Lower leg skin (tissue), 4 donors: ENCODE measurements around the gene AATF. TPM values are rescaled to one million over a fixed set of nuclear protein-coding genes. Genes with fewer than 3 reads are reported as not detected.
A peak's percentile ranks its signal among the peaks of the same experiment; 100 is the strongest.

Experiments
- DNase-seq, 2 donors: peaks; one replicate each; pipeline ENCODE4 v3.0.0-alpha.2; 2019; ENCODE audit warnings: low spot score in 2 of 2
- H3K4me3 ChIP-seq: fragments of 200-600 bp; sonication (generic); 2 replicates; pipeline ENCODE4 v1.5.1; 2017; ENCODE audit warnings: mild to moderate bottlenecking, low read depth; ENCODE audit not compliant: poor library complexity, severe bottlenecking
- POLR2A ChIP-seq, 2 donors: fragments of 450-650 bp; IDR thresholded peaks; one replicate each; pipeline ENCODE4 v1.6.1; 2016 to 2017; ENCODE audit warnings: antibody characterized with exemption in 2 of 2, mild to moderate bottlenecking in 1 of 2, moderate library complexity in 1 of 2
- WGBS, 2 donors: methylation state at CpG; one replicate each; pipeline ENCODE4 v1.1.5; 2018; 5-methylcytosine and 5-hydroxymethylcytosine counted together
- intact Hi-C: fragments of 100-400 bp; cut with DNase I; formaldehyde crosslinking; loops from one replicate; pipeline ENCODE4 v1.15.0; 2023; ENCODE audit warnings: low total_unique reads
- total RNA-seq, 4 donors: library from RNA; depleted of rRNA; stranded (reverse); fragments of >200 nt; gene quantifications; one replicate each; pipeline ENCODE4 v1.1.0, GENCODE V29; 2016
- TF ChIP-seq, protein P1 (sequence below), 3 donors: fragments of 450-650 bp; IDR thresholded peaks; one replicate each; pipeline ENCODE4 v1.5.1; 2016; ENCODE audit warnings: antibody characterized with exemption in 3 of 3, mild to moderate bottlenecking in 3 of 3, moderate library complexity in 2 of 3

The AATF gene
- total RNA-seq, 4 donors from 2014 or later: 32.1 to 64.4 (median 50.6) TPM

DNA sequence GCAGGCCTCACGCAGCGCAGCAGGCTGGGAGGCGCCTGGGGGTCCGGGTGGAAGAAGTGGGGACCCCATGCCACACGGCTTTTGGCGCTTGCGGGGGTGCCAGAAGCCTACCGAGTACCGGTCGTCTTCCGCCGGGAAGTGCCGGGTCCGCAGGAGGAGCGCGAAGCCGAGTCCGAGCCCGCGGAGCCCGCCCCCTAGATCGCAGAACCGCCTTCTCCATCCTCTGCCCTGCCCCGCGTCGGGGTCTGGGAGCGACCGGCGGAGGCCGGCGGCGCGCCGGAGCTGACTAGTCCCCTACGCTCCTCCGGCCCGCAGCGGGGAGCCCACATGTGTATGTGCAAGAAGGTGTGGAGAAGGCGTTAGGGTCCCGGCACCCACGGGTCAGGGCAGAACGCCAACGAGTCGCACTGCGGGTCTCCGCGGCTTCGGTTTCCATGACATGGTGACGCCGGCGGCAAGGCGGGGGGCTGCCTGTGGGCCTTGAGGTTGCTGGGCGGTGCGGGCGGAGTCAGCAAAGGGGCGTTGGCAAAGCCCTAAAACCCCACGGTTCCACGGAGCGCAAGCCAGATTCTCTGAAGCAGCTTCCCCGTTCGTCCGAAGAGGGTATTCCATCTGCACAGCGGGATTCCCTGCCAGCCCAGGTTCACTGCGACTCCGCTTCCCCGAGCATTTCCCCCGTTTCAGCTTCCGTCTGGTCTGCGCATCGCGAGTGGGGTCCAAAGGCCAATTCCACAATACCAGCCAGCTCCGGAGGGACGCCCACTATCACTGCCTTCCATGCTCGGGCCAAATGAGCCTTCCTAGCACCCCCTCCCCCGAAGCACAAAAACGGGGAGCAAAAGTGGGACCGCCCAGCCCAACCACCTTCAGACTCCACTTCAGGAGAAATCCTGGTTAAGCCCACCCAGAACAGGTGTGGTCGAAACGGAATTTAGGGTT is 13.8 kb upstream of the AATF start:
- 2 to 5% methylated on average over 58 to 70 of the region's 79 CpGs for WGBS, 2 donors
- H3K4me3 ChIP-seq: no peak overlapping the region
- TF ChIP-seq POLR2A (IDR thresholded peaks at IDR 0.05): no peak
- TF ChIP-seq, protein P1, sequence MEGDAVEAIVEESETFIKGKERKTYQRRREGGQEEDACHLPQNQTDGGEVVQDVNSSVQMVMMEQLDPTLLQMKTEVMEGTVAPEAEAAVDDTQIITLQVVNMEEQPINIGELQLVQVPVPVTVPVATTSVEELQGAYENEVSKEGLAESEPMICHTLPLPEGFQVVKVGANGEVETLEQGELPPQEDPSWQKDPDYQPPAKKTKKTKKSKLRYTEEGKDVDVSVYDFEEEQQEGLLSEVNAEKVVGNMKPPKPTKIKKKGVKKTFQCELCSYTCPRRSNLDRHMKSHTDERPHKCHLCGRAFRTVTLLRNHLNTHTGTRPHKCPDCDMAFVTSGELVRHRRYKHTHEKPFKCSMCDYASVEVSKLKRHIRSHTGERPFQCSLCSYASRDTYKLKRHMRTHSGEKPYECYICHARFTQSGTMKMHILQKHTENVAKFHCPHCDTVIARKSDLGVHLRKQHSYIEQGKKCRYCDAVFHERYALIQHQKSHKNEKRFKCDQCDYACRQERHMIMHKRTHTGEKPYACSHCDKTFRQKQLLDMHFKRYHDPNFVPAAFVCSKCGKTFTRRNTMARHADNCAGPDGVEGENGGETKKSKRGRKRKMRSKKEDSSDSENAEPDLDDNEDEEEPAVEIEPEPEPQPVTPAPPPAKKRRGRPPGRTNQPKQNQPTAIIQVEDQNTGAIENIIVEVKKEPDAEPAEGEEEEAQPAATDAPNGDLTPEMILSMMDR (IDR thresholded peaks at IDR 0.05): no peak
- intact Hi-C loops: no loop called here
- DNase-seq: peak in 1 of 2 donors; percentile 85

DNA sequence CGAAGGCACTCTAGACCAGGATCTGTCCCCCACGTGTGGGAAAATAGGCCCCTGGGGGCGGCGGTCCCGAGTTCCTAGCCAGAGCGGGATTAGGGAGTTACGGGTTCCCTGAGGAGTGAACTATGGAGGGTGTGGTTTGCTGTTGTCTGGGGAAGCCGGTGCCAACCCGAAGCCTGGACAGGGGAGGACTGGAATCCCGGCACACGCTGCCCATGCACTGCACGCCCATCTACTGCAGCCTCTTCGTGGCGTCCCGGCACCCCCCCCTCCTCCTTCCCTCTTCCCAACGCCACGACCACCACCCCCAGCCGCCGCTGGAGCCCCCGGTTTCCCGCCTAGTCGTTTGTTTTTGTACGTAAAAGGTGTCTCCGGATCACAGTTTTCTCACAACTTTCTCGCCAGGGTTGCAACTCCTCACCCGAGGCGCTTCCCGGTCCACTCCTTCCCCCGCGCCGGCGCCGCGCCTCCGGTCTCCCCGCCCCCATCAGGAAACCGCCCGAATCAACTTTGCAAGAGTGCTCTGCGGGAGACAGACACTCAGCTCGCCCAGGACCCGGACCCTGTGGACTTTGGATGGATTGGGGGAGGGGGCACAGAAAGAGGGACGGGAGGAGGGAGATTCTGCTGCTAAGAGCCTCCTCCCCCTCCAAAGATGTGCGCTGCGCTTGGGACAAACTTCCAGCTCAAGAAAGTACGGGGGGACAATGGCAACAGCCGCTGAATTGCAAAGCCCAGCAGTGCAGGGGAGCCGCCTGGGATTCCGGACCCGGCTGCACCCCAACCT is 12.9 kb upstream of the AATF start:
- no peak for TF ChIP-seq POLR2A (IDR thresholded peaks at IDR 0.05)
- TF ChIP-seq, protein P1 (IDR thresholded peaks at IDR 0.05): no peak
- DNase-seq: peak in 1 of 2 donors; percentile 81
- WGBS, 2 donors: 1 to 3% methylated on average over 47 to 49 of the region's 49 CpGs
- intact Hi-C loops: no loop called here
- no peak overlapping the region for H3K4me3 ChIP-seq

DNA sequence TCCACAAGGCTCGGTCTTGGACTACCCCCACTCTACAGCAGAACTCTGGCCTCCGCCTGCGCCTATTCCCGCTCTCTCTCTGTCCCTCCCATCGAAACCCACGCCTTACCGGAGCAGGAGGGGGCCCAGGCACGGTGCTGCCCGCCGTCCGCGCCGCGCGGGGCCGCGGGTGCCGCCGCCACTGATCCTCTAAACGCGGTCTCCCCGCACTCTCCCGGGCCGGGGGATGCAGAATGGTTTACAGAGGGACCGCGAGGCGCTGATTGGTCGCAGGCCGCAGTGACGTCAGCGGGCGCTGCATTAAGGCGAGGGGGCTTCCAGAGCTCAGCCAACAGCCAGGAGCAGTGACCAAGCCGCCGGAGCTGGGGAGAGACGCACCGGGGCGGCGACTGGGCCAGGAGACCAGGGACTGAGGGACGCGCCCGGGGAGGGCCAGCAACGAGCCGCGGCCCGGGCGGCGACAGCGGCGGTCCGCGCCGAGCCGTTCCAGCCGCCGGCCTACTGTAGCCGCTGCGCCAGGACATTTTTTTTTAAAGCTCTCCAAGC is 12.2 kb upstream of the AATF start:
- intact Hi-C loops: no loop called here
- DNase-seq: peak in 1 of 2 donors; percentile 67
- TF ChIP-seq, protein P1 (IDR thresholded peaks at IDR 0.05): no peak
- no peak for TF ChIP-seq POLR2A (IDR thresholded peaks at IDR 0.05)
- no peak overlapping the region for H3K4me3 ChIP-seq
- WGBS, 2 donors: 0 to 1% methylated on average over 29 to 41 of the region's 58 CpGs

DNA sequence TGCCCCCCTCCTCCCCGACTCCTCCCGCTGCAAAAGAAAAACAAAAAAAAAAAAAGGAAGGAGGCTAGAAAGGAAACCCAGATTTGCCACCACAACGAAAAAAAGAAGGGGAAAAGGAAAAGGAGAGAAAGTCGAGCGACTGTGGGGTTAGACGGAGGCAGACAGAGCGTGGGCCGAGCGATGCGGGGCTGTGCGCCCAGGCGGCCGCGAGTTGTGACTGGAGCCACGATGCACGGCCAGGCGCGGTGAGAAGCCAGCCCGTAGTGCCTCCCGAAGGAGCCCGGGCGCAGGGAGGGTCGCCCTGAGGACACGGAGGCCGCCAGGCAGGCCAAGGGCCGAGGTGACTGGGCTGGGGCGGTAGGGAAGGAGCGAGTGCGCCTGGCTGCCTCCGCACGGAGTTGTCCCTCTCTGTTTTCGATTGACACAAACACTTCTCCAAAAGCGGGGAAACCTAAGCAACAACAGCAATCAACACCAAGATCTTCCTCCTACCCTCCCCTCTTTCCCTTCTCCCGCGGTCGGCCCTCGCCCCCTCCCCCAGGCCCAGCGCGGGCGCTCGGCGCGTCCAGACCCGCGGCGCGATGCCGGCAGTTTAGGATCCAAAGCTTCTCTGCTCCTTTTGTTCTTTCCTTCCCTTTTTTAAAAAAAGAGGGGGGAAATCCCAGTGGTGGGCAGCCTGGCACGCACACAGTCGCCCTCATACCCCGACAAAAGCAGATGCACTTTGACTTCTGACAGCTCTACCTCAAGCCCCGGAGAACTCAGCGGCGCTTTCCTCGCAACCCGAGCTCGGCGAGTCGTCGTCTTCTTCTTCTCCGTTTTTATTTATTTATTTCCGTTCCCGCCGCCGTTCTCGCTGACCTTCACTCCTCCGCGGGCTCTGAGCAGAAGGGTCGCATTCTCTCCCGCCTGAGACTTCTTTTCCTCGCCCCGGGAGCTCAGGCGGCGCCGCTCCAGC is 11.5 kb upstream of the AATF start, which contains the start of gene LHX1:
LHX1 (plus strand) TSS at position 475 of the 958 bp plus-strand sequence. CDS start 723 bp downstream, outside the sequence.
- intact Hi-C loops: no loop called here
- peak in 1 of 2 donors; percentile 83 for DNase-seq
- no peak for TF ChIP-seq POLR2A (IDR thresholded peaks at IDR 0.05)
- H3K4me3 ChIP-seq: no peak within 1 kb of the TSS
- WGBS, 2 donors: 2 to 3% methylated on average over 75 of the region's 75 CpGs

DNA sequence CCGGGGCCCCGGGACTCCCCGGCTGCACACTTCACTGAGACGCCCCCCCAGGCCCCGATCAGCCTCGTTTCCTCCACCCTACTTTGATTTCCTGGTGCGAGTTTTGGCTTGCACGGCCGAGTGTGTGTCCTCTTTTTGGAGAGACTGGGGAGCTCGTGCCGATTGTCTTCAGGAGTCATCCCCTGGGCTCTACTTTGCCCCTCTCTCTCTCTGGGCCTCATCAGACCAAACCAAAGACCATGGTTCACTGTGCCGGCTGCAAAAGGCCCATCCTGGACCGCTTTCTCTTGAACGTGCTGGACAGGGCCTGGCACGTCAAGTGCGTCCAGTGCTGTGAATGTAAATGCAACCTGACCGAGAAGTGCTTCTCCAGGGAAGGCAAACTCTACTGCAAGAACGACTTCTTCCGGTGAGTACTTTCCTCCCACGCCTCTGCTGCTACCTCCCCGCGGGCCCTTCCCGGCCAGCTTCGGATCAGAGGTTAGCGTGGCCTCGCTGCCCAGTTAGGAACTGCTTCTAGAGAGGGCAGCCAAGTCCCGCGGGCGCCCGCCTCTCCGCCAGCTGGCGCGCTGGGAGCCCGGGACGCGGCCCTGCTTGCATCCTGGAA is 10.7 kb upstream of the AATF start:
- TF ChIP-seq, protein P1 (IDR thresholded peaks at IDR 0.05): no peak
- no peak for TF ChIP-seq POLR2A (IDR thresholded peaks at IDR 0.05)
- no peak overlapping the region for H3K4me3 ChIP-seq
- WGBS, 2 donors: 2 to 4% methylated on average over 35 to 36 of the region's 36 CpGs
- intact Hi-C loops: no loop called here
- DNase-seq: peak in 1 of 2 donors; percentile 86
